HEK293 (cell line): ENCODE results near the gene RGS4.

Experiments
- CTCF ChIA-PET: fragments of 350-600 bp; formaldehyde crosslinking; extraction: SDS; loops from one replicate; lab custom pipeline; 2021; ENCODE audit warnings: antibody characterized with exemption; lab: Yijun Ruan, JAX
- POLR2A ChIA-PET: fragments of 300-600 bp; formaldehyde crosslinking; extraction: SDS; loops from one replicate; lab custom pipeline; 2020; ENCODE audit warnings: antibody characterized with exemption, inconsistent platforms; lab: Yijun Ruan, JAX
- H3K27ac ChIP-seq: fragments of 200-500 bp; sonication (Bioruptor generic); 2 replicates; pipeline ENCODE4 v1.5.1; 2014; ENCODE audit warnings: low read depth, low read length, control low read depth, inconsistent platforms; ENCODE audit errors: extremely low read depth
- H3K36me3 ChIP-seq, 2 experiments: fragments of 200-500 bp in 1 of 2; sonication (Bioruptor generic) in 1 of 2; 1 replicate in 1 of 2; 2 replicates in 1 of 2; pipeline ENCODE4 v1.5.1; 2014 to 2017; ENCODE audit warnings: inconsistent platforms in 2 of 2, low read length in 2 of 2; ENCODE audit not compliant: control insufficient read depth in 2 of 2, insufficient read depth in 1 of 2
- H3K4me1 ChIP-seq: fragments of 200-500 bp; sonication (Bioruptor generic); 2 replicates; pipeline ENCODE4 v1.5.1; 2014; ENCODE audit warnings: mild to moderate bottlenecking, low read length, inconsistent platforms; ENCODE audit not compliant: control insufficient read depth, insufficient read depth
- H3K4me3 ChIP-seq: 2 replicates; pipeline ENCODE4 v1.5.1; 2011; ENCODE audit warnings: low read depth, mild to moderate bottlenecking, control low read depth, low read length, moderate library complexity
- H3K9me3 ChIP-seq: fragments of 200-500 bp; sonication (Bioruptor generic); 2 replicates; pipeline ENCODE4 v1.5.1; 2014; ENCODE audit warnings: low read depth, low read length, inconsistent platforms; ENCODE audit not compliant: control insufficient read depth, insufficient read depth
- PRDM1 ChIP-seq: fragments of 450-650 bp; formaldehyde crosslinking; IDR thresholded peaks from 2 replicates; pipeline ENCODE4; 2016; ENCODE audit warnings: missing biosample characterization, missing genetic modification characterization
- YY2 ChIP-seq: fragments of 450-650 bp; formaldehyde crosslinking; IDR thresholded peaks from 2 replicates; pipeline ENCODE4 v1.5.1; 2016; ENCODE audit warnings: missing biosample characterization, missing genetic modification characterization
- ZNF132 ChIP-seq: fragments of 450-650 bp; formaldehyde crosslinking; IDR thresholded peaks from 2 replicates; pipeline ENCODE4 v1.5.1; 2017; ENCODE audit warnings: missing biosample characterization, missing genetic modification characterization, borderline replicate concordance
- ZNF155 ChIP-seq: fragments of 450-650 bp; formaldehyde crosslinking; IDR thresholded peaks from 2 replicates; pipeline ENCODE4 v1.5.1; 2016; ENCODE audit warnings: missing biosample characterization, missing genetic modification characterization
- ZNF202 ChIP-seq: fragments of 450-650 bp; formaldehyde crosslinking; IDR thresholded peaks from 2 replicates; pipeline ENCODE4 v1.5.1; 2016; ENCODE audit warnings: missing biosample characterization, missing genetic modification characterization, borderline replicate concordance
- ZNF221 ChIP-seq: fragments of 450-650 bp; formaldehyde crosslinking; IDR thresholded peaks from 2 replicates; pipeline ENCODE4 v1.5.1; 2017; ENCODE audit warnings: missing biosample characterization, missing genetic modification characterization, borderline replicate concordance
- ZNF335 ChIP-seq: fragments of 450-650 bp; formaldehyde crosslinking; conservative IDR thresholded peaks from 2 replicates; pipeline ENCODE4 v1.5.1; 2016; ENCODE audit warnings: missing biosample characterization, missing genetic modification characterization
- ZNF354C ChIP-seq: fragments of 450-650 bp; formaldehyde crosslinking; IDR thresholded peaks from 2 replicates; pipeline ENCODE4 v1.5.1; 2016; ENCODE audit warnings: missing biosample characterization, missing genetic modification characterization, low read depth, borderline replicate concordance
- ZNF404 ChIP-seq: fragments of 450-650 bp; formaldehyde crosslinking; IDR thresholded peaks from 2 replicates; pipeline ENCODE4 v1.5.1; 2017; ENCODE audit warnings: missing biosample characterization, missing genetic modification characterization
- ZNF529 ChIP-seq: fragments of 450-650 bp; formaldehyde crosslinking; IDR thresholded peaks from 2 replicates; pipeline ENCODE4 v1.5.1; 2017; ENCODE audit warnings: missing genetic modification characterization, missing biosample characterization; ENCODE audit not compliant: insufficient replicate concordance
- ZNF670 ChIP-seq: fragments of 450-650 bp; formaldehyde crosslinking; IDR thresholded peaks from 2 replicates; pipeline ENCODE4 v1.5.1; 2016; ENCODE audit warnings: missing biosample characterization, missing genetic modification characterization, low read depth
- ZNF747 ChIP-seq: fragments of 450-650 bp; formaldehyde crosslinking; IDR thresholded peaks from 2 replicates; pipeline ENCODE4 v1.5.1; 2016; ENCODE audit warnings: missing biosample characterization, missing genetic modification characterization
- ZNF76 ChIP-seq: fragments of 450-650 bp; formaldehyde crosslinking; IDR thresholded peaks from 2 replicates; pipeline ENCODE4; 2016; ENCODE audit warnings: low read depth, missing biosample characterization, missing genetic modification characterization, borderline replicate concordance
- ZNF791 ChIP-seq: fragments of 450-650 bp; formaldehyde crosslinking; IDR thresholded peaks from 2 replicates; pipeline ENCODE4 v1.5.1; 2016; ENCODE audit warnings: missing biosample characterization, missing genetic modification characterization
- ZNF792 ChIP-seq: fragments of 450-650 bp; formaldehyde crosslinking; IDR thresholded peaks from 2 replicates; pipeline ENCODE4 v1.5.1; 2016; ENCODE audit warnings: missing biosample characterization, missing genetic modification characterization
- ZNF830 ChIP-seq: fragments of 450-650 bp; IDR thresholded peaks from 2 replicates; pipeline ENCODE4 v1.5.0; 2018; ENCODE audit warnings: missing biosample characterization, missing genetic modification characterization, low read depth, mild to moderate bottlenecking, moderate library complexity
- ZSCAN16 ChIP-seq: fragments of 450-650 bp; formaldehyde crosslinking; IDR thresholded peaks from 2 replicates; pipeline ENCODE4 v1.5.1; 2016; ENCODE audit warnings: missing biosample characterization, missing genetic modification characterization
- TF ChIP-seq, protein P1 (sequence below): fragments of 450-650 bp; formaldehyde crosslinking; IDR thresholded peaks from 2 replicates; pipeline ENCODE4 v1.5.1; 2016; ENCODE audit warnings: missing biosample characterization, missing genetic modification characterization
- TF ChIP-seq, protein P2 (sequence below): fragments of 450-650 bp; formaldehyde crosslinking; IDR thresholded peaks from 2 replicates; pipeline ENCODE4 v1.5.1; 2016; ENCODE audit warnings: missing biosample characterization, missing genetic modification characterization
- TF ChIP-seq, protein P3 (sequence below): fragments of 450-650 bp; IDR thresholded peaks from 2 replicates; pipeline ENCODE4 v1.5.1; 2018; ENCODE audit warnings: missing biosample characterization, missing genetic modification characterization
- TF ChIP-seq, protein P4 (sequence below): fragments of 450-650 bp; formaldehyde crosslinking; IDR thresholded peaks from 2 replicates; pipeline ENCODE4 v1.5.1; 2016; ENCODE audit warnings: missing biosample characterization, missing genetic modification characterization
- TF ChIP-seq, protein P5 (sequence below): fragments of 450-650 bp; formaldehyde crosslinking; IDR thresholded peaks from 2 replicates; pipeline ENCODE4 v1.5.1; 2016; ENCODE audit warnings: missing biosample characterization, missing genetic modification characterization

The RGS4 gene

DNA sequence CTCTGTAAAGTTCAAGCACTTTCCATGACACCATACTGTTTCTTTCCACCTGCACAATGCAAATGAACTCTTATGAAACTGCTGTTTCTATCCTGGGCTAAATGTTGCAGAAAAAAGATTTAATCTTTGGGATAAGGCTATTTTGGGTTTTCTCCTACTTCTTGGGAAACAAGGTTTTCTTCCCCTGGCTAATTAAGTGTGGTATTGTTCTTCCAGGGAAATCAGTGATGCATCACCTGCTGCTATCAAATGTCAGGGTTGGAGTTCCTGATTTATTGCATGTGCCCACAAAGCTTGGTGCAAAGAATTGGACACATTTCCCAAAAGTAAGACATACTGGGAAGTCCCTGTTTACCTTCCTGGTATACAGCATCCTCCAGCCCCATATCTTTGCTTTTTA, 6.0 kb upstream of the RGS4 start:
- Histone ChIP-seq H3K27ac (no peak overlapping the region), H3K36me3 (no peaks in the 10 kb centered on the region), H3K4me3 (no peak overlapping the region), H3K9me3 (no peaks in the 10 kb centered on the region), H3K4me1 (no peaks in the 10 kb centered on the region)
- CTCF ChIA-PET, result no interaction called here
- POLR2A ChIA-PET, result no interaction called here
- TF ChIP-seq, protein P1, sequence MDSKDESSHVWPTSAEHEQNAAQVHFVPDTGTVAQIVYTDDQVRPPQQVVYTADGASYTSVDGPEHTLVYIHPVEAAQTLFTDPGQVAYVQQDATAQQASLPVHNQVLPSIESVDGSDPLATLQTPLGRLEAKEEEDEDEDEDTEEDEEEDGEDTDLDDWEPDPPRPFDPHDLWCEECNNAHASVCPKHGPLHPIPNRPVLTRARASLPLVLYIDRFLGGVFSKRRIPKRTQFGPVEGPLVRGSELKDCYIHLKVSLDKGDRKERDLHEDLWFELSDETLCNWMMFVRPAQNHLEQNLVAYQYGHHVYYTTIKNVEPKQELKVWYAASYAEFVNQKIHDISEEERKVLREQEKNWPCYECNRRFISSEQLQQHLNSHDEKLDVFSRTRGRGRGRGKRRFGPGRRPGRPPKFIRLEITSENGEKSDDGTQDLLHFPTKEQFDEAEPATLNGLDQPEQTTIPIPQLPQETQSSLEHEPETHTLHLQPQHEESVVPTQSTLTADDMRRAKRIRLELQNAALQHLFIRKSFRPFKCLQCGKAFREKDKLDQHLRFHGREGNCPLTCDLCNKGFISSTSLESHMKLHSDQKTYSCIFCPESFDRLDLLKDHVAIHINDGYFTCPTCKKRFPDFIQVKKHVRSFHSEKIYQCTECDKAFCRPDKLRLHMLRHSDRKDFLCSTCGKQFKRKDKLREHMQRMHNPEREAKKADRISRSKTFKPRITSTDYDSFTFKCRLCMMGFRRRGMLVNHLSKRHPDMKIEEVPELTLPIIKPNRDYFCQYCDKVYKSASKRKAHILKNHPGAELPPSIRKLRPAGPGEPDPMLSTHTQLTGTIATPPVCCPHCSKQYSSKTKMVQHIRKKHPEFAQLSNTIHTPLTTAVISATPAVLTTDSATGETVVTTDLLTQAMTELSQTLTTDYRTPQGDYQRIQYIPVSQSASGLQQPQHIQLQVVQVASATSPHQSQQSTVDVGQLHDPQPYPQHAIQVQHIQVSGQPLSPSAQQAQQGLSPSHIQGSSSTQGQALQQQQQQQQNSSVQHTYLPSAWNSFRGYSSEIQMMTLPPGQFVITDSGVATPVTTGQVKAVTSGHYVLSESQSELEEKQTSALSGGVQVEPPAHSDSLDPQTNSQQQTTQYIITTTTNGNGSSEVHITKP (tag by site-specific recombination), result no peak
- TF ChIP-seq ZNF830 (no peak), ZNF221 (tag by site-specific recombination) (no peak), ZNF404 (tag by site-specific recombination) (no peak), ZNF791 (tag by site-specific recombination) (no peak)

DNA sequence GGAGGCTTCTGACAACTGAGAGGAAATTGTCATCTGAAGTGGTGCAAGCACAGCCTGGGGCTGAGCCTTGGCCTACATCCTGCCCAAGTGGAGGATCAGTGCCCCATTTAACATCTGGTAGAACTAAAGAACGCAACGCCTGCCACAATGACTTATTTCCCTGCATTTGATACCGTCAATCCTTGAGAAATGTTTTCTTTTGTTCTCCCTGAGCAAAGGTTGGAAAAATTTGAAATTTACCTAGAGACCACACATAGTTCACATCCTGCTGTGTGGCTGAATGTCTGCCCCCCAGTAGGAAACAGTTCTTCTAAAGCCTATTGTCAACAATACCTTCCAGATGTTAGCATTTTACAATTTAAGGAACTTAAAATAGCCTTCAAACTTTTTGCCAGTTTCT, 5.6 kb upstream of the RGS4 start:
- ChIA-PET POLR2A (no interaction called here), CTCF (no interaction called here)
- Histone ChIP-seq H3K27ac (no peak overlapping the region), H3K4me3 (no peak overlapping the region), H3K9me3 (no peaks in the 10 kb centered on the region), H3K4me1 (no peaks in the 10 kb centered on the region), H3K36me3 (no peaks in the 10 kb centered on the region)
- TF ChIP-seq, protein P2, sequence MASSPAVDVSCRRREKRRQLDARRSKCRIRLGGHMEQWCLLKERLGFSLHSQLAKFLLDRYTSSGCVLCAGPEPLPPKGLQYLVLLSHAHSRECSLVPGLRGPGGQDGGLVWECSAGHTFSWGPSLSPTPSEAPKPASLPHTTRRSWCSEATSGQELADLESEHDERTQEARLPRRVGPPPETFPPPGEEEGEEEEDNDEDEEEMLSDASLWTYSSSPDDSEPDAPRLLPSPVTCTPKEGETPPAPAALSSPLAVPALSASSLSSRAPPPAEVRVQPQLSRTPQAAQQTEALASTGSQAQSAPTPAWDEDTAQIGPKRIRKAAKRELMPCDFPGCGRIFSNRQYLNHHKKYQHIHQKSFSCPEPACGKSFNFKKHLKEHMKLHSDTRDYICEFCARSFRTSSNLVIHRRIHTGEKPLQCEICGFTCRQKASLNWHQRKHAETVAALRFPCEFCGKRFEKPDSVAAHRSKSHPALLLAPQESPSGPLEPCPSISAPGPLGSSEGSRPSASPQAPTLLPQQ (tag by site-specific recombination), result no peak
- no peak for TF ChIP-seq ZNF132 (tag by site-specific recombination)
- TF ChIP-seq, protein P3, sequence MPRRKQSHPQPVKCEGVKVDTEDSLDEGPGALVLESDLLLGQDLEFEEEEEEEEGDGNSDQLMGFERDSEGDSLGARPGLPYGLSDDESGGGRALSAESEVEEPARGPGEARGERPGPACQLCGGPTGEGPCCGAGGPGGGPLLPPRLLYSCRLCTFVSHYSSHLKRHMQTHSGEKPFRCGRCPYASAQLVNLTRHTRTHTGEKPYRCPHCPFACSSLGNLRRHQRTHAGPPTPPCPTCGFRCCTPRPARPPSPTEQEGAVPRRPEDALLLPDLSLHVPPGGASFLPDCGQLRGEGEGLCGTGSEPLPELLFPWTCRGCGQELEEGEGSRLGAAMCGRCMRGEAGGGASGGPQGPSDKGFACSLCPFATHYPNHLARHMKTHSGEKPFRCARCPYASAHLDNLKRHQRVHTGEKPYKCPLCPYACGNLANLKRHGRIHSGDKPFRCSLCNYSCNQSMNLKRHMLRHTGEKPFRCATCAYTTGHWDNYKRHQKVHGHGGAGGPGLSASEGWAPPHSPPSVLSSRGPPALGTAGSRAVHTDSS (tag by site-specific recombination), result no peak
- no peak for TF ChIP-seq ZNF155 (tag by site-specific recombination)
- no peak for TF ChIP-seq ZNF670 (tag by site-specific recombination)
- TF ChIP-seq ZNF529, result no peak
- no peak for TF ChIP-seq ZNF747 (tag by site-specific recombination)
- TF ChIP-seq, protein P4, sequence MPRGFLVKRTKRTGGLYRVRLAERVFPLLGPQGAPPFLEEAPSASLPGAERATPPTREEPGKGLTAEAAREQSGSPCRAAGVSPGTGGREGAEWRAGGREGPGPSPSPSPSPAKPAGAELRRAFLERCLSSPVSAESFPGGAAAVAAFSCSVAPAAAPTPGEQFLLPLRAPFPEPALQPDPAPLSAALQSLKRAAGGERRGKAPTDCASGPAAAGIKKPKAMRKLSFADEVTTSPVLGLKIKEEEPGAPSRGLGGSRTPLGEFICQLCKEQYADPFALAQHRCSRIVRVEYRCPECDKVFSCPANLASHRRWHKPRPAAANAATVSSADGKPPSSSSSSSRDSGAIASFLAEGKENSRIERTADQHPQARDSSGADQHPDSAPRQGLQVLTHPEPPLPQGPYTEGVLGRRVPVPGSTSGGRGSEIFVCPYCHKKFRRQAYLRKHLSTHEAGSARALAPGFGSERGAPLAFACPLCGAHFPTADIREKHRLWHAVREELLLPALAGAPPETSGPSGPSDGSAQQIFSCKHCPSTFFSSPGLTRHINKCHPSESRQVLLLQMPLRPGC, result no peak
- TF ChIP-seq PRDM1 (tag by site-specific recombination), result no peak
- TF ChIP-seq ZNF202 (tag by site-specific recombination), result no peak
- TF ChIP-seq ZNF76 (tag by site-specific recombination), result no peak
- no peak for TF ChIP-seq ZNF354C
- TF ChIP-seq, protein P5, sequence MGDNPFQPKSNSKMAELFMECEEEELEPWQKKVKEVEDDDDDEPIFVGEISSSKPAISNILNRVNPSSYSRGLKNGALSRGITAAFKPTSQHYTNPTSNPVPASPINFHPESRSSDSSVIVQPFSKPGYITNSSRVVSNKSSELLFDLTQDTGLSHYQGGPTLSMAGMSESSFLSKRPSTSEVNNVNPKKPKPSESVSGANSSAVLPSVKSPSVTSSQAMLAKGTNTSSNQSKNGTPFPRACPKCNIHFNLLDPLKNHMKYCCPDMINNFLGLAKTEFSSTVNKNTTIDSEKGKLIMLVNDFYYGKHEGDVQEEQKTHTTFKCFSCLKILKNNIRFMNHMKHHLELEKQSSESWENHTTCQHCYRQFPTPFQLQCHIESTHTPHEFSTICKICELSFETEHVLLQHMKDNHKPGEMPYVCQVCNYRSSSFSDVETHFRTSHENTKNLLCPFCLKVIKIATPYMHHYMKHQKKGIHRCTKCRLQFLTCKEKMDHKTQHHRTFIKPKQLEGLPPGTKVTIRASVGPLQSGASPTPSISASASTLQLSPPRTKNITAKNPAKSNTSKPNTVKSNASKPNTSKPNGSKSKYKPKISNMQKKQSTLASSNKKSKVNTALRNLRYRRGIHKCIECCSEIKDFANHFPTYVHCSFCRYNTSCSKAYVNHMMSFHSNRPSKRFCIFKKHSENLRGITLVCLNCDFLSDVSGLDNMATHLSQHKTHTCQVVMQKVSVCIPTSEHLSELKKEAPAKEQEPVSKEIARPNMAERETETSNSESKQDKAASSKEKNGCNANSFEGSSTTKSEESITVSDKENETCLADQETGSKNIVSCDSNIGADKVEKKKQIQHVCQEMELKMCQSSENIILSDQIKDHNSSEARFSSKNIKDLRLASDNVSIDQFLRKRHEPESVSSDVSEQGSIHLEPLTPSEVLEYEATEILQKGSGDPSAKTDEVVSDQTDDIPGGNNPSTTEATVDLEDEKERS, result no peak
- no peak for TF ChIP-seq ZNF335 (tag by site-specific recombination)
- no peak for TF ChIP-seq YY2 (tag by site-specific recombination)
- no peak for TF ChIP-seq ZSCAN16 (tag by site-specific recombination)
- no peak for TF ChIP-seq ZNF792 (tag by site-specific recombination)
